GM12865 (cell line): Measurements from ENCODE around the gene CBX8.

Experiments used
- DNase-seq: peaks from one replicate; pipeline ENCODE4 v3.0.0; 2010; ENCODE audit warnings: low read depth
- H3K4me3 ChIP-seq: 2 replicates; pipeline ENCODE4 v1.5.1; 2011; ENCODE audit warnings: mild to moderate bottlenecking, low read depth, low read length, control low read depth
- TF ChIP-seq, protein P1 (sequence below): IDR thresholded peaks from 2 replicates; pipeline ENCODE4 v1.5.1; 2011; ENCODE audit warnings: low read length, control low read depth, low read depth, inconsistent platforms; ENCODE audit not compliant: insufficient read depth; ENCODE audit errors: missing control alignments

CBX8 gene

DNA sequence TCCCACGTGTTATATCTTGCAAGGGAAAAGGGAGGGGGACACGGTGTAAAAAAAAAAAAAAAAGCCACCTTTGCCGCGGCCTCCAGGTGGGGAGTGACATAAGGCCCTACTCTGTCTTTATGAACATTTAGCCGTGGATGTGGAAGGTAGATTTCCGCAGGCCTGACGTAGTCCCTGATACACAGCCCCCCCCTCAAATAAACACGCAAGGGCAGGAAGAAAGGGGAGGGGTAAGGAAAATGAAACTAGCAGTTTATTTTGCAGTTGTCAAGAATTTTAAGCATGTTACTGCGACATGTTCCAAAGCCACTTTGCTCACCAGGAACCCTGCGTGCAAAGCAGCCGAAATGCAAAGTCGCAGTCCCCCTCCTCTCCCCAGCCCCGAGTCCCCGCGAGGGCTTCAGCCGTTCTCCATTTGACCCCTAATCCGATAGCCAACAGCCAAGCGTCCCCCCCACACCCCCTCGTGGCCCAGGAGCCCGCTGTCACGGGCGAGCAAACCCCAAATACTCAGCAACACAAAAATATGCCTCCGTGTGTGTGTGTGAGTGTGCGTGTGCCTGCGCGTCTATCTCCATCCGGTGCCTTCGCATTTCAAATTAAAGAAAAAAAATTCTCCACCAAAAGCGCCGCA lies 41.1 kb upstream of the CBX8 start:
- peak; percentile 62 for DNase-seq
- H3K4me3 ChIP-seq = peak overlapping the region; percentile 71
- TF ChIP-seq, protein P1, sequence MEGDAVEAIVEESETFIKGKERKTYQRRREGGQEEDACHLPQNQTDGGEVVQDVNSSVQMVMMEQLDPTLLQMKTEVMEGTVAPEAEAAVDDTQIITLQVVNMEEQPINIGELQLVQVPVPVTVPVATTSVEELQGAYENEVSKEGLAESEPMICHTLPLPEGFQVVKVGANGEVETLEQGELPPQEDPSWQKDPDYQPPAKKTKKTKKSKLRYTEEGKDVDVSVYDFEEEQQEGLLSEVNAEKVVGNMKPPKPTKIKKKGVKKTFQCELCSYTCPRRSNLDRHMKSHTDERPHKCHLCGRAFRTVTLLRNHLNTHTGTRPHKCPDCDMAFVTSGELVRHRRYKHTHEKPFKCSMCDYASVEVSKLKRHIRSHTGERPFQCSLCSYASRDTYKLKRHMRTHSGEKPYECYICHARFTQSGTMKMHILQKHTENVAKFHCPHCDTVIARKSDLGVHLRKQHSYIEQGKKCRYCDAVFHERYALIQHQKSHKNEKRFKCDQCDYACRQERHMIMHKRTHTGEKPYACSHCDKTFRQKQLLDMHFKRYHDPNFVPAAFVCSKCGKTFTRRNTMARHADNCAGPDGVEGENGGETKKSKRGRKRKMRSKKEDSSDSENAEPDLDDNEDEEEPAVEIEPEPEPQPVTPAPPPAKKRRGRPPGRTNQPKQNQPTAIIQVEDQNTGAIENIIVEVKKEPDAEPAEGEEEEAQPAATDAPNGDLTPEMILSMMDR = no peak

DNA sequence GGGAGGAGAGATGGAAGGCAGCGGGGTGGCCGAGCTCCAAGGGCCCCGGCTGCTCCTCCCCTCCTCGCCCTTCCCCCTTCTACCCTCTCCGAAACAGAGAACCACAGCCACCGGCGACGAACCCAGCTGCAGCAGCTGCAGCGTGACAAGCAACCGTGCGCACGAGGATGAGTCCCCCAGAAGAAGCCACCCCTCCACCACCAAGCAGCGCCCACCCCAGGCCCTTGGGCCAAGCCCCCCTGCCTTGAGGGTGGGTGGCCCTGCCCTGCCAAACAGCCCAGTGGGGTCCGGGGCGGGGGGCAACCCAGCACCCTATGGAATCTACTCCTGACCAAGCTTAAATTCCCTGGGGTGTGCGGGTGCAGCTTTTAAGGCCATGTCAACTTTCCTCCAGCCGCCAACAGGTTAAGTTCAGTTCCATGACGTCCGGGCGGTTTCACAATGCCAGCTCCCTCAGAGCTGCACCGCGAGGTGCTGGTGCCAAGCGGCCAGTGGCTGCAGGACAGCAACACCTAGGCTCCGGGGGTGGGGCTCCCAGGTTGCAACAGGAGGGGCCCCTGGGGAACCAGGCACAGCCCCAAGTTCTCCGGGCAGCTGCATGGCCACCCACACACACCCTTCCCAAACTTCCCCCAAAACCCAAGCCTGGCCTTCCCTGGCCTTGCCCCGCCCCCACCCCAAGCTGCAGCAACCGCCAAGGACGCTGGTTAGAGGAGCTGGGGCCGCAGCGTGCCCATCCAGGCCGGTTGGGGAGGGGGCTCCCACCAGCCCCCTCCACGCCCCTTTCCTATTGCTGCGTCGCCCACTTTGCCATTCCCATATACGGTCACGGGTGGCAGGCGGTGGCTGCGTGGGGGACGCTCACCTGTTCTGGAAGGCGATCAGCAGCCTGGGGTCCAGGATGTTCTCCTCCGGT lies 40.4 kb upstream of the CBX8 start:
- peak overlapping the region; percentile 71 for H3K4me3 ChIP-seq
- peak; percentile 90 for DNase-seq
- TF ChIP-seq, protein P1 = no peak

DNA sequence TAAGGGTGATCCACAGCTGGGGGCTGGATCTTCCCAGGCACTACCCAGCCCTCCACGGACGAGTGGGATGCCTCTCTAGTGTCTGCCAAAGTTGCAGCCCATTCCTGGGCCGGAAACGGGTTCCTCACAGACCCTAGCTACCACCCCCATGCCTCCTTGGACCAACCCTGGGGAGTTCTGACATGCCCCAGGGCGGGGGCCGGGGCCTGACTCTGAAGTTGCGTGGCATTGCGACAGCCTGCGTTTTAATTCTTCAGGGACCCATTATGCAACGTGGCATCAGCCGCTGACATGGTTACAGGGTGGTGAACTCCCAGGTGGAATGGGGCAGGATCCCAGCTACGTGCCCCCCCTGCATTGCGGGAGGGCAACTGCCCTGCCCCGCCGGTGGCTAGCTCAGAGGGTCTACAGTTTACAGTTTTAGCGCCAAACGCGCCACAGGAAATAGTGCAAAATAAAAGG lies 39.7 kb upstream of the CBX8 start:
- DNase-seq = no peak
- H3K4me3 ChIP-seq = peak overlapping the region; percentile 71
- TF ChIP-seq, protein P1 = no peak

DNA sequence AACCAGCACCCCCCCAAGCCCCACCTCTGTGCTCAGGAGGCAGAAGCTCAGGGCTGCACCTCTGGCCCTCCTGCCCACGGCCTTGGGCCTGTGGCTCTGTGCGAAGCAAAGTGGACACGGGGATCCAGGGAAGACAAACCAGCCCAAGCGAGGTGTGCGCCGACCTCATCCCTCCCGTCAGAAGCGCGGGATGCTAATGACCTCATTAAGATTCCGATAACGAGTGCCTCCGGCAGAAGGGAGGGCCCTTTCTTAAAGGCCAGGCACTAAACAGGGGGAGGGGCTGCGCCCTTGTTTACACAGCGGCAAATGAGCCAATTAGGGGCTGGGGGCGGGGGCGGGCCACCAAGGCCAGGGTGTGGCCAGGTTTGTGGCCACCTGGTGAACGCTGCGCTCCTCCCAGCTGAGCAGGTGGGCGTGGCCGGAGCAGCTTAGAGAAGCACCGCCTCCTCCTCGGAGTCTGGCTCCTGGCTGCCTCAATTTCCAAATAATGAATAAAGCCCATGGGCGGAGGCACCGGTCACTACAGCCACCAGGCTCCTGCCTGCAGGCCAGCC lies 39.2 kb upstream of the CBX8 start:
- TF ChIP-seq, protein P1 = no peak

DNA sequence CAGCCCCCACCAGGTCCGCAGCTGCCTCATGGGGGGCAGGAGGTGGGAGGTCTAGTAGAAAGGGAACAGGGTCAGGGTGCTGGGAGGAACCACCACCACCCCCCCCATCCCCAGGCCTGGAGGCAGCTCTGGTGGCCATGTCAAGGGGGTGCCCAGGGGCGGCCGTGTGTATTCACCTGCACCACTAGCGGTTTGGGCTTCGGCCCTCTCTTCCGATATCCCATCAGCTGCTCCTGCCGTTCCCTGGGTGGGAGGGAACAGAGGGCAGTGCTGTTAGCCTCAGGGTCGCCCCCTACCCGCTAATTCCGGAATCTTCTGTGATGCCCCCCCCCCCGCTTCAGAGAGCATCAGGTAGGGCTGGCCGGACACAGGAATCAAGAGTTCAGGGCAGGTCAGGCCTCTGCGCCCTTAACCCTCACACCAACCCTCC lies 38.6 kb upstream of the CBX8 start:
- no peak overlapping the region for H3K4me3 ChIP-seq
- TF ChIP-seq, protein P1 = no peak
- no peak for DNase-seq

More for the DNA sequence above, 39.2 kb upstream of the CBX8 start:
- no peak for DNase-seq
- H3K4me3 ChIP-seq = no peak overlapping the region; the same call in 1 of the 2 replicates

DNA sequence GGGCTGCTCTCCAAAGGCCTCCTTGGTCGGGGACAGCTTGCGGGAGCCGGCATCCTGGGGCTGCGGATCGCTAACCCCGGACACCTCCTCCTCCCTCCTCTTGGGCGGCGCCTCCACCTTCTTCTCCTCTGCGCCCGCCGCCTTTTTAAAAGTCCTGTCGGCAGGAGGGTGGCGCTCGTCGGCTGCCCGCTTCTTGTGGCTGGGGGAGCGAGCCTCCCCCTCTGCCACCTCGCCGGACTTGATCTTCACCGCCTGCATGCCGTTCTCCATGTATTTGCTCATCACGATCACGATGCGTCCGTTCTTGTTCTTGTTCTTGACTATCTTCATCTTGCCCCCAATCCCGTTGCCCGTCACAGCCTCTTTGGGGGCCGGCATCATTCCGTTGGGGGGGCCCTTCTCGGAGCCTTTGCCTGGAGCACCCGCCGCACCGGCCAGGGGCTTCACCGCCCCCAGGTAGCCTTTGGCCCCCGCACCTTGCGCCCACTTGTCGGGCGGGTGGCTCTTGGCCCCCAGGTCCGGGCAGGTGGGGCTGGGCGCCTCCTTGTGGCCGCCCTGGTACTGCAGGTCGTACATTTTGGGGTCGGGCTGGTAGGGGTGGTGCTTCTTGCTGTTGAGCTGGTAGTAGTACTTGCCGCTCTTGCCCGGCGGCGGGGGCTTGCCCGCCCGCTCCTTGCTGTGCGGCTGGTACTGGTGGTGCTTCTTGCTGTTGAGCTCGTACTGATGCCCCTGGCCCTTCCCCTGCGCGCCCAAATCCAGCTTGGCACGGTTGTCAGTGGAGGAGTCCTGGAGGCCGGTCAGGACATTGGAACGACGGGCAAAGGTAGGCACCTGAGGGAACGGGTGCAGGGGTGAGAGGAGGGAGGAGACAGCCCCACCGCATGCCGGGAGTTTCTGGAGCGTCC lies 37.9 kb upstream of the CBX8 start:
- no peak overlapping the region for H3K4me3 ChIP-seq
- TF ChIP-seq, protein P1 = peak; percentile 57
- DNase-seq = no peak
